ENCODE data around the gene ECE2.
"Not testable (repeated sequence)": the region's sequence is repeated elsewhere in the genome, so short reads cannot be mapped to it uniquely, and the experiment has no call there.

Gene ECE2

GRCh38 chr3:184267249-184267648 lies 8.6 kb upstream of the ECE2 start:
- not testable (repeated sequence) for DNase-seq

- no peak for DNase-seq
These were observed 3.6 kb upstream of the ECE2 start for GRCh38 chr3:184272269-184272668.

- no peak for DNase-seq
These were observed 481 bp upstream of the ECE2 start for GRCh38 chr3:184275381-184275701.

GRCh38 chr3:184277366-184277765 lies 1.5 kb downstream of the ECE2 start:
- no peak for DNase-seq

- DNase-seq: no peak
These were observed 7.1 kb downstream of the ECE2 start for GRCh38 chr3:184282941-184283340.

- DNase-seq: no peak
These were observed 7.9 kb downstream of the ECE2 start for GRCh38 chr3:184283681-184284080.

- no peak for DNase-seq
These were observed 8.9 kb downstream of the ECE2 start for GRCh38 chr3:184284696-184285095.

GRCh38 chr3:184289426-184289938 lies 13.7 kb downstream of the ECE2 start:
- no peak for DNase-seq

GRCh38 chr3:184290331-184290730 lies 14.5 kb downstream of the ECE2 start:
- DNase-seq: no peak

GRCh38 chr3:184291044-184291737 lies 15.4 kb downstream of the ECE2 start:
- DNase-seq: no peak

- no peak for DNase-seq
These were observed 16.1 kb downstream of the ECE2 start for GRCh38 chr3:184291738-184292445.

GRCh38 chr3:184295771-184296170 lies 19.9 kb downstream of the ECE2 start:
- DNase-seq: no peak

GRCh38 chr3:184296616-184297015 lies 20.8 kb downstream of the ECE2 start:
- no peak for DNase-seq

- peak; percentile 91 for DNase-seq
These were observed 23.1 kb downstream of the ECE2 start, which contains the start of gene PSMD2 for GRCh38 chr3:184298759-184299487. TSS of gene PSMD2 (plus strand) at chr3:184299241. CDS start at chr3:184299267, 26 bp downstream.

- DNase-seq: no peak
These were observed 23.9 kb downstream of the ECE2 start for GRCh38 chr3:184299488-184300377.

- DNase-seq: no peak
These were observed 24.5 kb downstream of the ECE2 start for GRCh38 chr3:184300378-184300720.

- DNase-seq: no peak
These were observed 29.8 kb downstream of the ECE2 start for GRCh38 chr3:184305577-184305976.

GRCh38 chr3:184306341-184306972 lies 30.6 kb downstream of the ECE2 start:
- no peak for DNase-seq

- no peak for DNase-seq
These were observed 32.1 kb downstream of the ECE2 start for GRCh38 chr3:184307915-184308314.

GRCh38 chr3:184308744-184309143 lies 32.9 kb downstream of the ECE2 start:
- no peak for DNase-seq

GRCh38 chr3:184311633-184312032 lies 35.8 kb downstream of the ECE2 start:
- DNase-seq: no peak

GRCh38 chr3:184314363-184314699 lies 38.5 kb downstream of the ECE2 start, which contains the start of gene EIF4G1:
TSS of gene EIF4G1 (plus strand) at chr3:184314606. CDS start at chr3:184315797, 1,191 bp downstream.
- DNase-seq: peak; percentile 78
